NCI-H526 treated with DMSO at 0.1 percent for 48 hours (cell line): ENCODE results near the gene EMSY.
"Not testable (repeated sequence)": the region's sequence is repeated elsewhere in the genome, so short reads cannot be mapped to it uniquely, and the experiment has no call there.

ENCODE experiments used
- DNase-seq: peaks from one replicate; lab custom pipeline; 2025; lab: John Stamatoyannopoulos, UW

The EMSY gene

DNA sequence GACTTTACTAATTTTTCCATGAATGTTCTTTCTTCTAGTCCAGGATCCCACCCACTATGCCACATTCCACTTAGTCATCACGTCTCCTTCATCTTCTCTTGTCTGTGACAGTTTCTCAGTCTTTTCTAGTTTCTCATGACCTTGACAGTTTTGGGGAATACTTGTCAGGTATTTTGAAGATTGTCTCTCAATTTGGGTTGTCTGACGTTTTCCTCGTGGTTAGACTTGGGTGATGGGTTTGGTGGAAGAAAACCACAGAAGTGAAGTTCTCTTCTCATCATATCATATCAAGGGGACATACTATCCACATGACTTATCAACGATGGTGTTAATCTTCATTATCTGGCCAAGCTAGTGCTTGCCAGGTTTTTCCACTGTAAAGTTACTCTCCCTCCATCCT, 123.3 kb downstream of the EMSY start:
- DNase-seq, result no peak

- DNase-seq, result no peak
Measured at GRCh38 chr11:76568621-76569020, 123.8 kb downstream of the EMSY start.

DNA sequence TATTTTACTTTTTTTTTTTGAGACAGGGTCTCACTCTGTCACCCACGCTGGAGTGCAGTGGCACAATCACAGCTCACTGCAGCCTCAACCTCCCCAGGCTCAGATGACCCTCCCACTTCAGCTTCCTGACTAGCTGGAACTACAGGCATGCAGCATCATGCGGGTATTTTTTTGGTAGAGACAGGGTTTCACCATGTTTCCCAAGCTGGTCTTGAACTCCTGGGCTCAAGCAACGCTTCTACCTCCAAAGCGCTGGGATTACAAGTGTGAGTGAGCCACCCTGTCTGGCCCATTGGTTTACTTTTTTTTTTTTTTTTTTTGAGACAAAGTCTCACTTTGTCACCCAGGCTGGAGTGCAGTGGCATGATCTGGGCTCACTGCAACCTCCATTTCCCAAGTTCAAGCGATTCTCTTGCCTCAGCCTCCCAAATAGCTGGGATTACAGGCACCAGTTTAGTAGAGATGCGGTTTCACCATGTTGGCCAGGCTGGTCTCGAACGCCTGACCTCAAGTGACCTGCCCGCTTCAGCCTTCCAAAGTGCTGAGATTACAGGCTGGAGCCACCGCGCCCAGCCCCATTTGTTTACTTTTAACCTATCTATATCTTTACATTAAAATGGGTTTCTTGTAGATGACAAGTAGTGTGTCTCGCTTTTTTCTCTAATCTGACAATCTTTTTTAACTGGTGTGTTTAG, 127.5 kb downstream of the EMSY start:
- not testable (repeated sequence) for DNase-seq

DNA sequence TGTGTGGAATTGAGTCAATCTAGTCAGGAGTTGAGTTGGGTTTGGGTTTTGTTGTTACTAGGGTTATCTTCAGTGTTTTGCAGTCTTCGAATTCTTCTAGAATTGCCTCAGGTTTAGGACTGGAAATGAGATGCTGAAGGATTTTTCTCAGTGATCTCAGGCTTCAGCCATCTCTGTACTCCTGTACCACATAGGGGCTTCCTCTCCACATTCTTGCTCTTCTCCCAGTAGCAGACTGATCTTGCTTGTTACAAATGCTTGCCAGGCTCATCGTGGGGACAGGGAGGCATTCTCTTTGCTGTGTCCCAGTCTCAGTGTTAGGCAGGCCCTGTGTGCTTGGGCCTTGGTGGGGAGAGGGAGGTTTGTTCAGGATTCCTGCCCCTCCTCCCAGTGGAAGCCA, 129.6 kb downstream of the EMSY start:
- DNase-seq, result no peak

DNA sequence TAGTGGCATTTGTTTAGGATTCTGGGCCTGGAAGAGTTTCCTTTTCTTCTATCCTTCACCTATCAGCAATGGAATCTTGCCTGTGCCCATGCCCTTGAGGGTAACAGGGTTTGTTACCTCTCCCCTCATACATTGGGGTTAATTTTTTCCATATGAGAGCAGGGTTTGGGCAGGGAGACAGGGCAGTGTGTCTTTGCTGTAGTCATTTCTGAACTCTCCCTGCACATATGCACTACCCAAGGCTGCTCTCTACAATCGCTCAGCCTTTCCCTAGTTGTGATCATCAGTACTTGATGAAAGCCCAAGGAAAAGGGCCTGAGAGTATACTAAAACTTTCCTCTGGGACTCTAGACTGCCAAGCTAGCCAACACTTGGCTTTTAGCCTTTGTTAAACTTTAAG, 130.1 kb downstream of the EMSY start:
- no peak for DNase-seq

DNA sequence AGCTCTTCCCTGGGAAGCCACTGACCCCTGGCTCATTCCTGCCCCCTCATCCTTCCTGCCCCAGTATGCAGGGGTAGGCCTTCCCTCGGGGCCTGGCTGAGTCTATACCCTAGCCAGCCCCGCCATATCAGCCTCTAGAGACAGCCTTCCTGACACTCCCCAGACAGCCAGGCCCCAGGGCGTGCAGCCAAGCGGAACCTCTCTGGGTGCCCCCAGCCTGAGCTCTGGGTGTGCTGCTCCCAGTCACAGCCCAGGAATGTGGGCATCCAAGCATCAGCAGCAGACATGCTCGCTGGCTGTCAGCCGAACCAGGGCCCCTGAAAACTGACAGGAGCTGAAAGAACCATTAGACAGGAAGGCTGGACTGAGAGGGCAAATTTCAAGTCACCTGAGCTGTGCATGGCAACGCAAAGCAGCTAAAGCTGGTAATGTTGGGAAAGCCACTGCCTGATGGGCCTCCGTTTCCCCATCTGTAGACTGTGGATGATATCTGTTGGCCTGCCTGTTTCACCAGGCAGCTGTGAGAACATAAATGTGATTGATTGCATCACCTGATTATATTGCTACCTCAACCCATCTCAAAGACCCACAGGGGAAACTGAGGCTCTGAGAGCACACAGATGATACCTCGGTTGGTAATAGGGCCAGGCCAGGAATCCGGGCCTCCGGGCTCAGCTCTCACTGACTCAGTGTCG, 132.6 kb downstream of the EMSY start:
- peak; percentile 69 for DNase-seq

GRCh38 chr11:76577921-76578653, 133.3 kb downstream of the EMSY start:
- no peak for DNase-seq

DNA sequence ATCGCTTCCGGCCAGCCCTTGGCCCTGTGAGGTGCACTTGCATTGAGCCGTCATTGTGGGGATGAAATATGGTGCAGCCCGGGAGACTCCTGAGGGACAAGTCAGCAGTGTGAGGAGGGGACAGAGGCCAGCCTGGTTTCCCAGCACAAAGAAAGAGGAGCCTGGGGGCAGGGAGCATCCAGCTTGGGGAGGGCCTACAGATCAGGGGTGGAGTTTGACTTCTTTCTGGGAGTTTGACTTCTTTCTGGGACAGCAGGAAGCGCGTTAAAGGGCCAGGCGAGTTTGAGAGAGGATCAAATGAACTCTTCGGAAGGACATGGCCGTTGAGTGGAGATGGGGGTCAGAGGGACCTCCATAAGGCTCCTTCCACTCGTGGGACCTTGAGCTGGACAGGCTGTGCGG, 133.8 kb downstream of the EMSY start:
- no peak for DNase-seq

DNA sequence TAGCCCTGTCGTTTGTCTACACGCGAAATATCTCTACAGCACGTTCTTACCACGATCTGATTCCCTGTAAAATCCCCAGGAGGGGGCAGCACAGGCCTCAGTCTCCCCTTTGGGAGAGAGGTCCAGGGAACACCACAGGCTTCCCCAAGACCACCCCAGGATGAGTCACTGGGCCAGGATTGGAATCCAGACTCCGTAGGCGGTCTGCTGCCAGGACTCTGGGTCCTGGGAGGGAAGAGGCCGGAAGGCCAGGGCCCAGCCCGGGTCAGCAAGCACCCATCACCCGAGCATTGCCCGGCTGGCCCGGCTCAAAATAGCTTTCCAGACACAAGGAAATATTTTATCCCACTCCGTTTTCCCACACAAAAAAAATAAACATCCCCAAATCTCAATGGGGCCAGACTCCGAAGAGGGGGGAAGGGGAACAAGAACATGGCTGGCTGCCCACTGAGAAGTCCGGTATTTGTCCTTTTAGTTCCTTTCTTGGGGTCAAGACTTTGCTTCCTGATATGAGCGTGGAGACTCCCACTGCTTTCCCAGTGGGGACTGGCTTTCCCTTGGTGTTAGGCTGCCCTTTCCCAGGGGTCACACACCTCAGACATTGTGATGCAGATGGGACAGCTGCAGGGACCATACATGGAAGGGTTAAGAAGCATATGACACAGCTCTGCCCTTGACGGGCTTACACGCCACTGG, 134.4 kb downstream of the EMSY start:
- no peak for DNase-seq

DNA sequence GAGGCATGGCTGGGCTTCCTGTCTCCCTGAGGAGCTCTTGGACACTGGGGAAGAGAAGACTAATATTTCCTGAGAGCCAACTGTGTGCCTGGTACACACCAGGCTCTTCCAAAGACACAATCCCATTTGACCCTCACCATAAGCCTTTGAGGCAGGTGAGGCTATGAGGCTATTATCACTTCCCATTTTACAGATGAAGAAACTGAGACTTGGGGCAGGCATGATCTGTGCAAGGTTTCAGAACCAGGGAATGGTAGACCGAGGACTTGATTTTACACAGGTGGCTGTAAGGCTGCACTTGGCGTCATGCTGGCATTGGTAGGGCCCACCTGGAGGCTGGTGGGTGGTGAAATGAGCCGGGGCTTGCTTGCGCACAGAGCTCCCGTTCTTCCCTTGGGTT, 134.9 kb downstream of the EMSY start:
- DNase-seq, result no peak

GRCh38 chr11:76582471-76582870, 137.7 kb downstream of the EMSY start:
- not testable (repeated sequence) for DNase-seq

DNA sequence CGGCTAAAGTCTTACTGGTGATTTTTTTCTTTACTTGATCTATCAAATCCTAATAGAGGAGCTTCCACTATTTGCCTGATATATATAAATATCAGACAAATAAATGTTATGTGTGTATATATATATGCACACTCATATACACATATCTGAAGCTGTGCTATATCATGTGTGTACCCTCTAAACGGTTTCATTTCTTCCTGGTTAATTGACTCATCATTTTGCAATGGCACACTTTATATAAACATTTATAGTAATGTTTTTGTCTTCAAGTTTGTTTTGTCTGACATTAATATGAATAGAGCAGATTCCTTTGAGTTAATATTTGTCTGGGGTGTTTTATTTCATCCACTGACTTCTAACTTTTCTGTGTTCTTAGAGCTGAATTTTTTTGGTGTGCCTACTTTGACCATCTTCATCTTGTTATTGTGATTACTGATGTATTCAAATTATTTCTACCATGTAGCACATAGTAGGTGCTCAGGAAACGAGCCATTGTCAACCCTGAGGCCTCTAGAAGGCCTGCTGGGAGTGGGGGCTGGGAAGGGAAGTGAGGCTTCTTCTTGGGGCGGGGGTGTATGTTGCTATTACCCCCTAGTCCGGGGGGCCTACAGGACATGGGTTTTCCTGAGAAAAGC, 143.1 kb downstream of the EMSY start:
- DNase-seq, result no peak

DNA sequence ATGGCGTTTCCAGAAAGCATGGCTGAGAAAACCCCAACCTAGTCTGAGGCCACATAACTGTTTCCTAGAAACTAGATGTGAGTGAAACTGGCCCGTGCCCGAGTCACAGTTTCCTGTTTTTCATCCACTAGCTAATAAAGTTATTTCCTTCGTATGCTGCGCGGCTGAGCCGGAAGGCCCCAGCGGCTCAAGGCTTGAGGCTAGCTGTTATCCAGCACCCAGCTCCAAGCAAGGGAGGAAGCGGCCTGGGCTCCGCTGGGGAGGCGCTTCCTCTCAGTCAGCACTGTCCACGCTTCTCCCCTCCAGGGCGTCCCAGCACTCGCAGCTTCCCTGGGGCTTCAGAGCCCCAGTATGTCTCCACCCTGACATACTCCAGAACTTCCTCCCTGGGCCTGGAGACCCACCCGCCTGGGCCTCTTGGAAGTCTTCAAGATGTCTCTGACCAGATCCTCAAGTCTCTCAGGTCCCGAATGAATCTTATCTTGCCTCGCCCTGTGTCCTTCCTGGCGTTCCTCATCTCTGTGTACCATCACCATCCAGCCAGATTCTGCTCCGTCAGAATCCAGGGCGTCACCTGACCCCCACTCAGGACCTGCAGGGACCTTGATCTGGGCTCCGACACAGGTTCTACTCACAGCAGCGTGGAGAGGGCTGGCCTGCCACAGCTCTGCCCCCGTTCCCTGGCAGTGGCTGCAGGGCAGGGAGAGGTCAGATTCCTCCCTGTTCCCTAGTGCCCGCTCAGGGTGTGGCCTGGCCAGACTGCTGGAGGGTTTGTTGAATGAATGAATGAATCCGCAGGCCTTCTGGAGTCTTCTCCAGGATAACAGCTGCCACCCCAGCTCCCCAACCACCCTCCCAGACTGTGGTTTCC, 143.9 kb downstream of the EMSY start:
- DNase-seq, result no peak

DNA sequence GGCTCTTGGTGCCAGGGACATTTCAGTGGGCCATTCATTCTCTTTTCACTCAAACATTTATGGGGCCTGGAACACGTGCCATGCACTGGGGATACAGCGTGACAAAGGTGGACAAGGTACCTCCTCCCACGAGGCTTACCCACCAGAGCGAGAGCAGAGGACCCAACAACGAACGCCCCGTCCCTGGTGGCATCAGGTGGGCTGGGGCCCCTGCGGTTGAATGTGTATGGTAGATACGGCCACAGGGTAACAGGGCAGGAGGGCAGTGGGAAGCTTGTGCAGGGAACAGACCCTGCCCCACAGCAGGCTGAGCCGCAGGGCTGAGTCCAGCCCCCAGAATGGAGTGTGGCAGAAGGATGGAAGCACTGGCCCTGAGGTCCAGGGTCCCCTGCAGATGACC, 144.7 kb downstream of the EMSY start:
- no peak for DNase-seq

DNA sequence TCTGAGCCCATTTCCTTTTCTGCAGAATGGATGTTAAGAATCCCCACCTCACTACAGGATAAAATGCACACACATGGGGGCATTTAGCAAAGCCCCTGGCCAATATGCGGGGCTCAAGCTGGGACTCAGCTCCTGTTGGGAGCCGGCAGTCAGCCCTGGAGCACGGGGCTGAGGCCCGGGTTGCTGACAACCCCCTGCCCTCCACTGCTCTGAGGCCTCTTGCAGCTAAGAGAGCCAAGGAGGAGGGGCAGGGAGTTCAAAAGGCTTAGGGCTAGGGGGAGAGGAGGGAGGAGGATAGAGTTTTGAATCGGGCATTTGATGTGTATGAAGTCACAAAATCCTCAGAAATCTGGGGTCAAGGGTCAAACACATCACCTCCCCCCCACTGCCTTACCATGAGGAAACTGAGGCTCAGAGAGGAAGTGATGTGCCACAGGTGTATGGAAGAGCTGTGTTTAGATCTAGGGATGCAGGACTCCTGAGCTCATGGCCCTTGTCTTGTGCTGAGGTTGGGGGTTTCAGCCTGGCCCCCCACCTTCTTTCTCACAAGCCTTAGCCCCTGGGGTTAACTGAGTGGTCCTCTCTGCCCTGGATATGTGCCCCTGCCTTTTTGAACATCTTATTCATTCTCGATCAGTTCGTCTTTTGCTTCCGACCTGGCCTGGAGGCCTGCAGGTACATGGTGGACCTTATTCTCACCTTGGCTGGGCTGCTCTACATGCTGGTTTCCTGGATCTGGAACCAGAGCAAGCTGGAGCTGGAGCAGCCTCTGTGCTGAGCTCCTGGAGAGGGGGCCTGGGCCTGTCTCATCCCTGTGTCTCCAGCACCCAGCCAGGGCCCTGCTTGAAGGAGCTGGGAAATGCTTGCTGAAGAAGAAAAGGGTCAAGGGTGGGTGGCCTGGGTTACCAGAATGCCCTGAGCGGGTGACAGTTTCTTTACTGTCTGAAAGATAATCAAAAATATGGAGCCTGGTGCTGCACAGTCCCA, 145.4 kb downstream of the EMSY start:
- no peak for DNase-seq

- DNase-seq, result no peak
Measured at GRCh38 chr11:76591416-76591815, 146.6 kb downstream of the EMSY start.

GRCh38 chr11:76592025-76592914, 147.5 kb downstream of the EMSY start:
- DNase-seq, result no peak

- no peak for DNase-seq
Measured at GRCh38 chr11:76592961-76593360, 148.1 kb downstream of the EMSY start.

GRCh38 chr11:76595091-76595490, 150.3 kb downstream of the EMSY start:
- DNase-seq, result peak; percentile 32
